ENCODE measurements around the gene DCUN1D2.

Gene DCUN1D2

DNA sequence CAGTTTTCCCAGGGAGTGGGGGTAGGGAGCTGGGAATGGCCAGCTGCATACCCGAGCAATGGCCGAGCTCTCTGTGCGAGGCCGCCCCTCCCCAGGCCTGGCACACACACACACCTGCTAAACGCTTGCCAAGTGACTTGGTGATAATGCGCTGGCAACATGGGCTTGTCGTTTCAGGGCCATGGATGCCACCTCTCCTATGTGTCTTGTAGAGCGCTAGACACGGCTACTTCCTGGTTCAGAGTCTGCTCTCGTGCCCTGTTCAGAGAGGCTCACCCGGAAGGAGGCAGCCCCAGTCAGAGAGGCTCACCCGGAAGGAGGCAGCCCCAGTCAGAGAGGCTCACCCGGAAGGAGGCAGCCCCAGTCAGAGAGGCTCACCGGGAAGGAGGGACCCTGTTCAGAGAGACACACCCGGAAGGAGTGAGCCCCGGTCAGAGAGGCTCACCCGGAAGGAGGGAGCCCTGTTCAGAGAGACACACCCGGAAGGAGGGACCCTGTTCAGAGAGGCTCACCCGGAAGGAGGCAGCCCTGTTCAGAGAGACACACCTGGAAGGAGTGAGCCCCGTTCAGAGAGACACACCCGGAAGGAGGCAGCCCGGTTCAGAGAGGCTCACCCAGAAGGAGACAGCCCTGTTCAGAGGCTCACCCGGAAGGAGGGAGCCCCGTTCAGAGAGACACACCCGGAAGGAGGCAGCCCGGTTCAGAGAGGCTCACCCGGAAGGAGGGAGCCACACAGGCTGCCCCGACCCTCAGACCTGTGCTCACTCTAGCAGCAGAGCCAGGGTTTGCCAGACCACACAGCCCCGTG lies 41.4 kb downstream of the DCUN1D2 start:
- peak overlapping the region; percentile 46; the same call in 1 of the 2 replicates for H3K9ac ChIP-seq
- H3K4me3 ChIP-seq (IDR thresholded peaks at IDR 0.05; ENCODE audit: insufficient read depth, low read depth, low read length), result no peak overlapping the region
- H3K4me1 ChIP-seq (ENCODE audit: low read depth, poor library complexity, severe bottlenecking), result peaks cover 32% of the 10 kb centered on the region
- H3K79me2 ChIP-seq (ENCODE audit: insufficient read depth, low read depth), result no peaks in the 10 kb centered on the region
- no peaks in the 10 kb centered on the region for H3K27me3 ChIP-seq (ENCODE audit: insufficient read depth, low read depth)
- H3K4me2 ChIP-seq, result peak overlapping the region; percentile 78
- no peaks in the 10 kb centered on the region for H4K20me1 ChIP-seq (ENCODE audit: insufficient read depth)
- TF ChIP-seq, protein P1, sequence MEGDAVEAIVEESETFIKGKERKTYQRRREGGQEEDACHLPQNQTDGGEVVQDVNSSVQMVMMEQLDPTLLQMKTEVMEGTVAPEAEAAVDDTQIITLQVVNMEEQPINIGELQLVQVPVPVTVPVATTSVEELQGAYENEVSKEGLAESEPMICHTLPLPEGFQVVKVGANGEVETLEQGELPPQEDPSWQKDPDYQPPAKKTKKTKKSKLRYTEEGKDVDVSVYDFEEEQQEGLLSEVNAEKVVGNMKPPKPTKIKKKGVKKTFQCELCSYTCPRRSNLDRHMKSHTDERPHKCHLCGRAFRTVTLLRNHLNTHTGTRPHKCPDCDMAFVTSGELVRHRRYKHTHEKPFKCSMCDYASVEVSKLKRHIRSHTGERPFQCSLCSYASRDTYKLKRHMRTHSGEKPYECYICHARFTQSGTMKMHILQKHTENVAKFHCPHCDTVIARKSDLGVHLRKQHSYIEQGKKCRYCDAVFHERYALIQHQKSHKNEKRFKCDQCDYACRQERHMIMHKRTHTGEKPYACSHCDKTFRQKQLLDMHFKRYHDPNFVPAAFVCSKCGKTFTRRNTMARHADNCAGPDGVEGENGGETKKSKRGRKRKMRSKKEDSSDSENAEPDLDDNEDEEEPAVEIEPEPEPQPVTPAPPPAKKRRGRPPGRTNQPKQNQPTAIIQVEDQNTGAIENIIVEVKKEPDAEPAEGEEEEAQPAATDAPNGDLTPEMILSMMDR (conservative IDR thresholded peaks at IDR 0.05; ENCODE audit: low read depth, low read length), result no peak
- no peaks in the 10 kb centered on the region for H3K36me3 ChIP-seq (ENCODE audit: insufficient read depth)
- H2AFZ ChIP-seq (ENCODE audit: low read depth), result peak overlapping the region; percentile 69
- peak overlapping the region; percentile 44 for H3K27ac ChIP-seq

DNA sequence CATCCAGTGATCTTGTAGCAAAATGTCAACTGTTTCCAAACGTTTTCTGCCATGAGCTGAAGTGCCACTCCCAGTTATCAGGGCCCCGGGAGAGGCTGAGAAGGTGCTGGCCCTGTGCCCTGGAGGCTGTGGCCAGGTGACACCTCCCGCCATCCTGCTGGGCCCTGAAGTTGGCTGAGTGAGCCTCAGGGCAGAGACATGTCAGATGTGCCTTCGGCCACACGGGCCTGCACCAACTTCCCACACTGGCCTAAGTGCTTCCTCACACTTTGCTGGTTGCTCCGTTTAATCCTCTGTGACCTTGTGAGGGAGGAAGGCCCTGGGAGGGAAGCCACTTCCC lies 42.0 kb downstream of the DCUN1D2 start:
- Histone ChIP-seq H3K9ac (no peak overlapping the region), H3K4me2 (peak overlapping the region; percentile 33; the same call in 1 of the 2 replicates), H3K79me2 (ENCODE audit: insufficient read depth, low read depth) (no peaks in the 10 kb centered on the region), H3K36me3 (ENCODE audit: insufficient read depth) (no peaks in the 10 kb centered on the region), H3K4me3 (IDR thresholded peaks at IDR 0.05; ENCODE audit: insufficient read depth, low read depth, low read length) (no peak overlapping the region), H2AFZ (ENCODE audit: low read depth) (peak overlapping the region; percentile 57), H3K4me1 (ENCODE audit: low read depth, poor library complexity, severe bottlenecking) (peaks cover 33% of the 10 kb centered on the region), H3K27me3 (ENCODE audit: insufficient read depth, low read depth) (no peaks in the 10 kb centered on the region), H3K27ac (peak overlapping the region; percentile 44), H4K20me1 (ENCODE audit: insufficient read depth) (no peaks in the 10 kb centered on the region)
- TF ChIP-seq, protein P1 (conservative IDR thresholded peaks at IDR 0.05; ENCODE audit: low read depth, low read length), result no peak

DNA sequence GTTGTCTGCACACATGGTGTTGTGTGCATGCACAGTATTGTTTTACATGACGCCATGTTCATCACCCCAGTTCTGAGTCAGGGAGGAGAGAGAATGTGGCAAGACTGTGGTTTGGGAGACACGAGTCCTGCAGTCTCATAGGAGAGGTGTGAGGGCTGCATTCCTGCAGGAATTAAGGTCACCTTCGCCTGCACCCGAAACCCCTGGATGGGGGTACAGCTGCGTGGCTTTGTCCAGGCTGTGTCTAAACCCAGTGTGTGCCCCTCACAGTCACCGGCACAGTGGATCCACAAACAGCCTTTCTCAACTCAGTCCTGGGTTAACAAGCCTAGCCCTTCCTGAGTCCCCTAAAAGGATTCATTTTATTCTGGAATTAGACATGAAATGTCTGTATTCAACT lies 42.9 kb downstream of the DCUN1D2 start:
- no peak overlapping the region for H3K4me3 ChIP-seq (IDR thresholded peaks at IDR 0.05; ENCODE audit: insufficient read depth, low read depth, low read length)
- no peak overlapping the region for H2AFZ ChIP-seq (ENCODE audit: low read depth)
- H3K4me1 ChIP-seq (ENCODE audit: low read depth, poor library complexity, severe bottlenecking), result peaks cover 33% of the 10 kb centered on the region
- H4K20me1 ChIP-seq (ENCODE audit: insufficient read depth), result no peaks in the 10 kb centered on the region
- H3K27ac ChIP-seq, result no peak overlapping the region
- no peaks in the 10 kb centered on the region for H3K79me2 ChIP-seq (ENCODE audit: insufficient read depth, low read depth)
- H3K36me3 ChIP-seq (ENCODE audit: insufficient read depth), result no peaks in the 10 kb centered on the region
- TF ChIP-seq, protein P1 (conservative IDR thresholded peaks at IDR 0.05; ENCODE audit: low read depth, low read length), result no peak
- no peaks in the 10 kb centered on the region for H3K27me3 ChIP-seq (ENCODE audit: insufficient read depth, low read depth)
- no peak overlapping the region for H3K9ac ChIP-seq
- no peak overlapping the region for H3K4me2 ChIP-seq

DNA sequence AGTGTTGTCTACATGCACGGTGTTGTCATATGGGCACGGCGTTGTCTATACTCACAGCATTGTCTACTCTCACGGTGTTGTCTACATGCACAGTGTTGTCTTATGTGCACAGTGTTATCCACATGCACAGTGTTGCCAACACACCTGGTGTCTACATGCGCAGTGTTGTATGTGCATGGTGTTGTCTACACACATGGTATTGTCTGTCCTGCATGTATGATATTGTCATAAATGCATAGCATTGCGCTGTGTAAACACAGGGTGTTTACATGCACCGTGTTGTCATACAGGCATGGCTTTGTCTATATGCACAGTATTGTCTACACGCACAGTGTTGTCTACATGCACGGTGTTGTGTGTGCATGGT lies 44.0 kb downstream of the DCUN1D2 start:
- H3K27ac ChIP-seq, result peak overlapping the region; percentile 54
- no peak overlapping the region for H3K9ac ChIP-seq
- no peaks in the 10 kb centered on the region for H4K20me1 ChIP-seq (ENCODE audit: insufficient read depth)
- H3K79me2 ChIP-seq (ENCODE audit: insufficient read depth, low read depth), result no peaks in the 10 kb centered on the region
- peak overlapping the region; percentile 29; the same call in 1 of the 2 replicates for H3K4me2 ChIP-seq
- peaks cover 33% of the 10 kb centered on the region for H3K4me1 ChIP-seq (ENCODE audit: low read depth, poor library complexity, severe bottlenecking)
- no peaks in the 10 kb centered on the region for H3K36me3 ChIP-seq (ENCODE audit: insufficient read depth)
- peak overlapping the region; percentile 22; the same call in 1 of the 2 replicates for H2AFZ ChIP-seq (ENCODE audit: low read depth)
- TF ChIP-seq, protein P1 (conservative IDR thresholded peaks at IDR 0.05; ENCODE audit: low read depth, low read length), result no peak
- H3K27me3 ChIP-seq (ENCODE audit: insufficient read depth, low read depth), result no peaks in the 10 kb centered on the region
- no peak overlapping the region for H3K4me3 ChIP-seq (IDR thresholded peaks at IDR 0.05; ENCODE audit: insufficient read depth, low read depth, low read length)
